ENCODE results near the gene RTN4.

DNA sequence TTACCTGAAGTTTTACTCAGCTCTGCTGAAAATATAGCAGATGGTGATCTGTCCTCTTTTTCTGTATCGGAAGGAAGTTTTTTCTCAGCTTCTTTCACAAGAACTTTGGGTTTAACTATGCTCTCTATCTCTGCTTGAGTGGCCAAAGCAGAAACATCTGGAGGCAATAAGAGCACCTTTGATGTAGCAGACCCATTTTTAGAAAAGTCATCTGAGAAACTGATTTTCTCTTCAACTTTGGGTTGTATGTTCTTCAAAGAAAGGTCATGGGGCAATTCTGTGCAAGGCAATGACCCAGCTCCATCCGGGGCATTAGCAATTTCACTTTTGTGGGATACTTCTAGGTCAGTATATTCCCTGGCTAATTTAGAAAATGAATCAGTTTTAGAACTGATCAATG, 25.2 kb downstream of the RTN4 start:
- TF ChIP-seq, protein P1, sequence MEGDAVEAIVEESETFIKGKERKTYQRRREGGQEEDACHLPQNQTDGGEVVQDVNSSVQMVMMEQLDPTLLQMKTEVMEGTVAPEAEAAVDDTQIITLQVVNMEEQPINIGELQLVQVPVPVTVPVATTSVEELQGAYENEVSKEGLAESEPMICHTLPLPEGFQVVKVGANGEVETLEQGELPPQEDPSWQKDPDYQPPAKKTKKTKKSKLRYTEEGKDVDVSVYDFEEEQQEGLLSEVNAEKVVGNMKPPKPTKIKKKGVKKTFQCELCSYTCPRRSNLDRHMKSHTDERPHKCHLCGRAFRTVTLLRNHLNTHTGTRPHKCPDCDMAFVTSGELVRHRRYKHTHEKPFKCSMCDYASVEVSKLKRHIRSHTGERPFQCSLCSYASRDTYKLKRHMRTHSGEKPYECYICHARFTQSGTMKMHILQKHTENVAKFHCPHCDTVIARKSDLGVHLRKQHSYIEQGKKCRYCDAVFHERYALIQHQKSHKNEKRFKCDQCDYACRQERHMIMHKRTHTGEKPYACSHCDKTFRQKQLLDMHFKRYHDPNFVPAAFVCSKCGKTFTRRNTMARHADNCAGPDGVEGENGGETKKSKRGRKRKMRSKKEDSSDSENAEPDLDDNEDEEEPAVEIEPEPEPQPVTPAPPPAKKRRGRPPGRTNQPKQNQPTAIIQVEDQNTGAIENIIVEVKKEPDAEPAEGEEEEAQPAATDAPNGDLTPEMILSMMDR (IDR thresholded peaks at IDR 0.05) = no peak
- no peak for TF ChIP-seq POLR2A (IDR thresholded peaks at IDR 0.05)
- no peak for TF ChIP-seq POLR2AphosphoS5 (IDR thresholded peaks at IDR 0.05; ENCODE audit: insufficient read depth in 1 of 2, low read depth in 1 of 2)
